HG02884 (cell line): Measurements from ENCODE around the gene RDH11.
A peak's percentile ranks its signal among the peaks of the same experiment; 100 is the strongest.
"Not testable (repeated sequence)": the region's sequence is repeated elsewhere in the genome, so short reads cannot be mapped to it uniquely, and the experiment has no call there.

Source experiments
- ATAC-seq: cut with Tn5 transposase; IDR thresholded peaks from one replicate; pipeline ENCODE4 v1.9.1; 2021; ENCODE audit warnings: mild to moderate bottlenecking, moderate library complexity; ENCODE audit not compliant: unreplicated experiment

Gene RDH11

GRCh38 chr14:67704484-67705089 is 9.0 kb upstream of the RDH11 start:
- no peak for ATAC-seq

GRCh38 chr14:67703997-67704396 is 8.4 kb upstream of the RDH11 start:
- no peak for ATAC-seq

- ATAC-seq: not testable (repeated sequence)
These were observed 5.9 kb upstream of the RDH11 start, which contains the start of gene RDH12 for GRCh38 chr14:67701492-67701891. Gene RDH12, plus strand, starts transcription at chr14:67701886. Its CDS starts 20,757 bp downstream, at chr14:67722643.

- ATAC-seq: no peak
These were observed 2.6 kb upstream of the RDH11 start for GRCh38 chr14:67698179-67698578.

- ATAC-seq: no peak
These were observed 1.4 kb upstream of the RDH11 start for GRCh38 chr14:67697006-67697405.

GRCh38 chr14:67694791-67695393 is 672 bp downstream of the RDH11 start:
- ATAC-seq: peak; percentile 81

- ATAC-seq: no peak
These were observed 5.6 kb downstream of the RDH11 start for GRCh38 chr14:67690011-67690410.

- no peak for ATAC-seq
These were observed 11.7 kb downstream of the RDH11 start for GRCh38 chr14:67683842-67684241.

GRCh38 chr14:67680941-67681340 is 14.6 kb downstream of the RDH11 start:
- ATAC-seq: no peak

- peak; percentile 97 for ATAC-seq
These were observed 15.4 kb downstream of the RDH11 start for GRCh38 chr14:67680121-67680602.

- ATAC-seq: no peak
These were observed 16.6 kb downstream of the RDH11 start for GRCh38 chr14:67679006-67679405.

- no peak for ATAC-seq
These were observed 20.4 kb downstream of the RDH11 start for GRCh38 chr14:67675219-67675582.

GRCh38 chr14:67674480-67675218 is 20.9 kb downstream of the RDH11 start, which contains the start of gene VTI1B:
Gene VTI1B, minus strand, starts transcription at chr14:67674632. Its CDS starts 143 bp downstream, at chr14:67674489.
- ATAC-seq: peak; percentile 87

- peak; percentile 47 for ATAC-seq
These were observed 21.5 kb downstream of the RDH11 start for GRCh38 chr14:67674139-67674479.

GRCh38 chr14:67673451-67673850 is 22.1 kb downstream of the RDH11 start:
- ATAC-seq: no peak

GRCh38 chr14:67668559-67668958 is 27.0 kb downstream of the RDH11 start:
- ATAC-seq: no peak

- peak; percentile 47 for ATAC-seq
These were observed 28.7 kb downstream of the RDH11 start for GRCh38 chr14:67666750-67667449.

- ATAC-seq: no peak
These were observed 29.7 kb downstream of the RDH11 start for GRCh38 chr14:67665868-67666267.

- ATAC-seq: no peak
These were observed 31.9 kb downstream of the RDH11 start for GRCh38 chr14:67663633-67664032.

GRCh38 chr14:67653651-67654280 is 41.8 kb downstream of the RDH11 start:
- no peak for ATAC-seq

GRCh38 chr14:67652189-67652588 is 43.4 kb downstream of the RDH11 start:
- no peak for ATAC-seq
